ENCODE results near the gene TSPAN4. TPM values are rescaled to one million over a fixed set of nuclear protein-coding genes. Genes with fewer than 3 reads are reported as not detected.

The TSPAN4 gene
- total RNA-seq, 2 experiments from 2014 or later: 5.2 to 5.3 TPM

GRCh38 chr11:890794-891540, 48.3 kb downstream of the TSPAN4 start:
- Mint-ChIP-seq H3K4me1 (ENCODE audit: low read depth) (no peaks in the 10 kb centered on the region), H3K36me3 (peaks cover 3% of the 10 kb centered on the region), H3K27ac (no peak overlapping the region), H3K4me3 (no peak overlapping the region), H3K9me3 (no peaks in the 10 kb centered on the region), H3K27me3 (no peaks in the 10 kb centered on the region)
- intact Hi-C loops (cut with micrococcal nuclease): no loop called here
- DNase-seq: no peak
- ChIA-PET POLR2A (no interaction called here), CTCF (no interaction called here)

- intact Hi-C loops (cut with micrococcal nuclease): no loop called here
- Mint-ChIP-seq H3K27me3 (no peaks in the 10 kb centered on the region), H3K36me3 (no peaks in the 10 kb centered on the region), H3K27ac (no peak overlapping the region), H3K4me1 (ENCODE audit: low read depth) (no peaks in the 10 kb centered on the region), H3K9me3 (no peaks in the 10 kb centered on the region), H3K4me3 (no peak overlapping the region)
- ChIA-PET POLR2A (no interaction called here), CTCF (no interaction called here)
- DNase-seq: no peak
These were observed 50.5 kb downstream of the TSPAN4 start for GRCh38 chr11:893008-893654.

GRCh38 chr11:894575-895201, 52.0 kb downstream of the TSPAN4 start:
- Mint-ChIP-seq H3K4me3 (no peak overlapping the region), H3K4me1 (ENCODE audit: low read depth) (no peaks in the 10 kb centered on the region), H3K27me3 (no peaks in the 10 kb centered on the region), H3K9me3 (no peaks in the 10 kb centered on the region), H3K36me3 (peaks cover 3% of the 10 kb centered on the region), H3K27ac (no peak overlapping the region)
- no peak for DNase-seq
- intact Hi-C loops (cut with micrococcal nuclease): no loop called here
- CTCF ChIA-PET: interaction anchor here (1.1 kb wide), 1 partner anchor 157 kb away, joined by 3 read pairs; no protein-coding TSS in a partner anchor
- POLR2A ChIA-PET: no interaction called here

GRCh38 chr11:895331-896110, 52.9 kb downstream of the TSPAN4 start:
- H3K9me3 Mint-ChIP-seq: no peaks in the 10 kb centered on the region
- H3K27ac Mint-ChIP-seq: no peak overlapping the region
- no peaks in the 10 kb centered on the region for H3K27me3 Mint-ChIP-seq
- DNase-seq: no peak
- no peak overlapping the region for H3K4me3 Mint-ChIP-seq
- ChIA-PET CTCF (interaction anchor here (1.1 kb wide), 1 partner anchor 156 kb away, joined by 3 read pairs; no protein-coding TSS in a partner anchor), POLR2A (no interaction called here)
- intact Hi-C loops (cut with micrococcal nuclease): no loop called here
- no peaks in the 10 kb centered on the region for H3K4me1 Mint-ChIP-seq (ENCODE audit: low read depth)
- H3K36me3 Mint-ChIP-seq: peaks cover 5% of the 10 kb centered on the region

GRCh38 chr11:897253-898142, 54.8 kb downstream of the TSPAN4 start:
- no peak overlapping the region for H3K27ac Mint-ChIP-seq
- intact Hi-C loops (cut with micrococcal nuclease): no loop called here
- no peaks in the 10 kb centered on the region for H3K9me3 Mint-ChIP-seq
- H3K4me3 Mint-ChIP-seq: no peak overlapping the region
- DNase-seq: no peak
- peaks cover 15% of the 10 kb centered on the region for H3K36me3 Mint-ChIP-seq
- no peaks in the 10 kb centered on the region for H3K27me3 Mint-ChIP-seq
- no peaks in the 10 kb centered on the region for H3K4me1 Mint-ChIP-seq (ENCODE audit: low read depth)
- CTCF ChIA-PET: no interaction called here
- POLR2A ChIA-PET: no interaction called here

GRCh38 chr11:898143-898511, 55.5 kb downstream of the TSPAN4 start:
- no peak overlapping the region for H3K4me3 Mint-ChIP-seq
- intact Hi-C loops (cut with micrococcal nuclease): no loop called here
- H3K36me3 Mint-ChIP-seq: peaks cover 22% of the 10 kb centered on the region
- no peak overlapping the region for H3K27ac Mint-ChIP-seq
- no peaks in the 10 kb centered on the region for H3K27me3 Mint-ChIP-seq
- POLR2A ChIA-PET: no interaction called here
- DNase-seq: no peak
- CTCF ChIA-PET: no interaction called here
- no peaks in the 10 kb centered on the region for H3K9me3 Mint-ChIP-seq
- no peaks in the 10 kb centered on the region for H3K4me1 Mint-ChIP-seq (ENCODE audit: low read depth)

GRCh38 chr11:898540-899190, 56.0 kb downstream of the TSPAN4 start:
- Mint-ChIP-seq H3K27ac (no peak overlapping the region), H3K9me3 (no peaks in the 10 kb centered on the region), H3K4me3 (no peak overlapping the region), H3K4me1 (ENCODE audit: low read depth) (no peaks in the 10 kb centered on the region), H3K27me3 (no peaks in the 10 kb centered on the region), H3K36me3 (peaks cover 23% of the 10 kb centered on the region)
- no peak for DNase-seq
- intact Hi-C loops (cut with micrococcal nuclease): no loop called here
- ChIA-PET CTCF (no interaction called here), POLR2A (interaction anchor here (0.5 kb wide), 1 partner anchor 55 kb away, joined by 3 read pairs; no protein-coding TSS in a partner anchor)

GRCh38 chr11:899724-900123, 57.1 kb downstream of the TSPAN4 start:
- ChIA-PET POLR2A (no interaction called here), CTCF (no interaction called here)
- Mint-ChIP-seq H3K36me3 (peaks cover 31% of the 10 kb centered on the region), H3K27me3 (no peaks in the 10 kb centered on the region), H3K27ac (no peak overlapping the region), H3K4me1 (ENCODE audit: low read depth) (no peaks in the 10 kb centered on the region), H3K9me3 (no peaks in the 10 kb centered on the region), H3K4me3 (no peak overlapping the region)
- DNase-seq: no peak
- intact Hi-C loops (cut with micrococcal nuclease): no loop called here

- Mint-ChIP-seq H3K27me3 (no peaks in the 10 kb centered on the region), H3K4me3 (no peak overlapping the region), H3K4me1 (ENCODE audit: low read depth) (no peaks in the 10 kb centered on the region), H3K36me3 (peaks cover 31% of the 10 kb centered on the region), H3K9me3 (no peaks in the 10 kb centered on the region), H3K27ac (no peak overlapping the region)
- intact Hi-C loops (cut with micrococcal nuclease): no loop called here
- DNase-seq: no peak
- CTCF ChIA-PET: no interaction called here
- POLR2A ChIA-PET: no interaction called here
These were observed 57.9 kb downstream of the TSPAN4 start for GRCh38 chr11:900545-900944.

GRCh38 chr11:901452-902061, 58.9 kb downstream of the TSPAN4 start:
- CTCF ChIA-PET: no interaction called here
- H3K9me3 Mint-ChIP-seq: no peaks in the 10 kb centered on the region
- H3K4me3 Mint-ChIP-seq: no peak overlapping the region
- no peak for DNase-seq
- POLR2A ChIA-PET: no interaction called here
- no peaks in the 10 kb centered on the region for H3K4me1 Mint-ChIP-seq (ENCODE audit: low read depth)
- intact Hi-C loops (cut with micrococcal nuclease): no loop called here
- H3K27me3 Mint-ChIP-seq: no peaks in the 10 kb centered on the region
- peaks cover 31% of the 10 kb centered on the region for H3K36me3 Mint-ChIP-seq
- H3K27ac Mint-ChIP-seq: no peak overlapping the region

GRCh38 chr11:904380-904779, 61.7 kb downstream of the TSPAN4 start:
- ChIA-PET CTCF (interaction anchor here (0.9 kb wide), 1 partner anchor 18 kb away, joined by 4 read pairs; no protein-coding TSS in a partner anchor), POLR2A (no interaction called here)
- H3K4me1 Mint-ChIP-seq (ENCODE audit: low read depth): peaks cover 5% of the 10 kb centered on the region
- no peak for DNase-seq
- H3K27me3 Mint-ChIP-seq: no peaks in the 10 kb centered on the region
- intact Hi-C loops (cut with micrococcal nuclease): no loop called here
- no peak overlapping the region for H3K4me3 Mint-ChIP-seq
- no peak overlapping the region for H3K27ac Mint-ChIP-seq
- no peaks in the 10 kb centered on the region for H3K9me3 Mint-ChIP-seq
- peaks cover 30% of the 10 kb centered on the region for H3K36me3 Mint-ChIP-seq
